Measurements from ENCODE around the gene NCEH1. TPM values are rescaled to one million over a fixed set of nuclear protein-coding genes. Genes with fewer than 3 reads are reported as not detected.
A peak's percentile ranks its signal among the peaks of the same experiment; 100 is the strongest.

Gene NCEH1
- total RNA-seq, 5 donors from 2014 or later (not counting 1 experiment from before 2014, with no cell fraction given), result 2.4 to 3.8 (median 3.5) TPM

DNA sequence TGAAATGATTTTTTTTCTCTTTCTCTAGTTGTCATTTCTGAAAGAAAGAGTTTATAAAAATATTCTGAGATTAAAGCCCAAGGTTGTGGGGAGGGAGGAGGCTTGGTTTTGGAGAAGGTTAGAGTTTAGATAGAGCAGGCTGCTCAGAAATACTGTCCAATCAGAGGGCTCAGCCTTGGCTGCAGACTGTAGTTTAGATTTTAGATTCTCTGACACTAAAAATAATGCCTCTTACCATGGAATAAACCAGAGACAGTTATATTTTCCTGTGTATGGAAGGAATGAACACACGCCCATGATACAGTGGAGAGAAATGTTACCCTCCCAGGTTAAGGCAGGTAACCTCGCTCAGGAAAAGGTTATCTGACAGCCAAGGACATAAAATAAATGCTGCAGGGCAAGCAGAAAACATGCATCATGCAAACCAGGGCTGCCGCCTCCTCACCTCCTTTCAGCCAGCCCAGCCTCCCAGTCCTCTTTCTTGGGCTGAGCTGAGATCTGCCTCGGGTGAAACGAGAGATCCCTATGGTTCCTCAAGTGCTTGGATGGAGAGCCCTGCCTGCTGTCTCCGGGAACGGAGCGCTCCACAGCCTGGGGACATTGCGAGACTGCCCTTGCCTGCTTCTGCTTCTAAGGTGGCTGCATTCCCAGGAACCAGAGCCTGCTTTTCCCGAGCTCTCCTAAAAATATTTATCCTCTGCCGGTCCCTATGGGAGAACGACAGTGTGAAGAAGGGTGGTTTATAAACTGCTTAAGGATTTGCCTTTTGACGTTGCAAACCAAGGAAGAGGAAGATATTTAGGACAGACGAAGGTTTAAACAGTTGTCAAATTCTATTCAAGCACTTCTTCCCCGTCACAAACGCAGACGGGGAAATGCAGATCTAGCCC lies 848 bp downstream of the NCEH1 start:
- Mint-ChIP-seq H3K9me3 (no peaks in the 10 kb centered on the region), H3K36me3 (no peaks in the 10 kb centered on the region), H3K27me3 (no peaks in the 10 kb centered on the region), H3K27ac (peak overlapping the region; percentile 47 to 83), H3K4me1 (peaks cover 25 to 30% (median 28%) of the 10 kb centered on the region in 3 donors), H3K4me3 (peak overlapping the region; percentile 95 to 97 (median 96))
- WGBS (ENCODE audit: insufficient coverage), result 14% methylated on average over 6 of the region's 17 CpGs
- Histone ChIP-seq H3K4me1 (ENCODE audit: control insufficient read depth in 1 of 2, extremely low read depth in 1 of 2, insufficient read depth in 2 of 2, low read length in 2 of 2) (peaks cover 4 to 14% of the 10 kb centered on the region in 2 experiments), H3K27ac (ENCODE audit: low read length) (no peak overlapping the region), H3K27me3 (replicated peaks in 1 of 2; ENCODE audit: control insufficient read depth in 2 of 2, extremely low read depth in 1 of 2, insufficient read depth in 2 of 2, low read length in 1 of 2) (peaks cover 0 to 4% of the 10 kb centered on the region in 2 experiments), H3K36me3 (ENCODE audit: control insufficient read depth in 2 of 2, extremely low read depth in 1 of 2, insufficient read depth in 1 of 2, low read length in 1 of 2) (no peaks in the 10 kb centered on the region), H3K4me3 (ENCODE audit: control insufficient read depth in 1 of 2, extremely low read depth in 1 of 2, low read length in 1 of 2) (peak overlapping the region; percentile 92 to 95), H3K9me3 (no peaks in the 10 kb centered on the region)
- peak; percentile 21 to 28 (median 24) for ATAC-seq (replicated peaks in 1 of 4)
- DNase-seq, result peak in 5 of 35 experiments; percentile 1 to 11 (median 4)
- ChIA-PET POLR2A (no interaction called here), CTCF (interaction anchor here in 1 of 2 donors (0.7 kb wide), 1 partner anchor 40 kb away, joined by 5 read pairs; the partner anchor contains the start of gene ECT2)

GRCh38 chr3:172708921-172709773 lies 1.7 kb downstream of the NCEH1 start:
- H3K27me3 Mint-ChIP-seq, result no peaks in the 10 kb centered on the region

DNA sequence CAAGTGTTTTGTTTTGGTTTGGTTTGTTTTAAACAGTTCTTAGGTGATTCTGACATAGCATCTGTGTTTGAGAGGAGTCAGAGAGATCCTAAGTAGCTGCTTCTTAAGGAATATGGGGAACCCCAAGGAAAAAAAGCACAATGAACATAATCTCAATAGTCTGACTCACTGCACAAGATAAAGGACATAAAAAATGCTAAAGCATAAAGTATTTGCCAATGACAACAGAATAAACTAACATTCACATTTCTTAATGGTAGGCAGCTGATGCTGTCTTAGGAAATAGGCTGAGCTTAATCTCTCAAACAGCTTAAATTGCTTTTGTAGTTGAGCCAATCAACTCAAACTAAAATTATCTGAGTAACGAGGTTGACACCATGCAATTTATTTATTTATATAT lies 2.9 kb downstream of the NCEH1 start:
- no peak for ATAC-seq (replicated peaks in 1 of 4)
- no CpG with 5 or more reads among the region's 1 CpG for WGBS (ENCODE audit: insufficient coverage)
- Histone ChIP-seq H3K36me3 (ENCODE audit: control insufficient read depth in 2 of 2, extremely low read depth in 1 of 2, insufficient read depth in 1 of 2, low read length in 1 of 2) (no peaks in the 10 kb centered on the region), H3K27ac (ENCODE audit: low read length) (no peak overlapping the region), H3K4me3 (ENCODE audit: control insufficient read depth in 1 of 2, extremely low read depth in 1 of 2, low read length in 1 of 2) (no peak overlapping the region), H3K4me1 (ENCODE audit: control insufficient read depth in 1 of 2, extremely low read depth in 1 of 2, insufficient read depth in 2 of 2, low read length in 2 of 2) (peaks cover 4 to 14% of the 10 kb centered on the region in 2 experiments), H3K9me3 (no peaks in the 10 kb centered on the region), H3K27me3 (replicated peaks in 1 of 2; ENCODE audit: control insufficient read depth in 2 of 2, extremely low read depth in 1 of 2, insufficient read depth in 2 of 2, low read length in 1 of 2) (peaks cover 0 to 4% of the 10 kb centered on the region in 2 experiments)
- POLR2A ChIA-PET, result interaction anchor here in 1 of 2 donors (0.6 kb wide), 1 partner anchor 884 kb away, joined by 3 read pairs; no protein-coding TSS in a partner anchor
- H3K27ac Mint-ChIP-seq, result no peak overlapping the region
- H3K4me1 Mint-ChIP-seq, result peaks cover 28 to 30% (median 29%) of the 10 kb centered on the region in 3 donors
- DNase-seq, result no peak
- H3K4me3 Mint-ChIP-seq, result no peak overlapping the region
- H3K27me3 Mint-ChIP-seq, result no peaks in the 10 kb centered on the region
- H3K9me3 Mint-ChIP-seq, result no peaks in the 10 kb centered on the region
- CTCF ChIA-PET, result no interaction called here
- no peaks in the 10 kb centered on the region for H3K36me3 Mint-ChIP-seq

More at GRCh38 chr3:172708921-172709773, 1.7 kb downstream of the NCEH1 start:
- H3K4me3 Mint-ChIP-seq, result peak overlapping the region; percentile 95 to 97 (median 96)
- H3K36me3 Mint-ChIP-seq, result no peaks in the 10 kb centered on the region
- no CpG with 5 or more reads among the region's 2 CpGs for WGBS (ENCODE audit: insufficient coverage)
- Histone ChIP-seq H3K9me3 (no peaks in the 10 kb centered on the region), H3K27ac (ENCODE audit: low read length) (no peak overlapping the region), H3K27me3 (replicated peaks in 1 of 2; ENCODE audit: control insufficient read depth in 2 of 2, extremely low read depth in 1 of 2, insufficient read depth in 2 of 2, low read length in 1 of 2) (peaks cover 0 to 4% of the 10 kb centered on the region in 2 experiments), H3K4me3 (ENCODE audit: control insufficient read depth in 1 of 2, extremely low read depth in 1 of 2, low read length in 1 of 2) (no peak overlapping the region), H3K4me1 (ENCODE audit: control insufficient read depth in 1 of 2, extremely low read depth in 1 of 2, insufficient read depth in 2 of 2, low read length in 2 of 2) (peaks cover 4 to 14% of the 10 kb centered on the region in 2 experiments), H3K36me3 (ENCODE audit: control insufficient read depth in 2 of 2, extremely low read depth in 1 of 2, insufficient read depth in 1 of 2, low read length in 1 of 2) (no peaks in the 10 kb centered on the region)
- ChIA-PET POLR2A (interaction anchor here in 1 of 2 donors (0.6 kb wide), 1 partner anchor 355 kb away, joined by 3 read pairs; no protein-coding TSS in a partner anchor), CTCF (no interaction called here)
- peaks cover 25 to 30% (median 28%) of the 10 kb centered on the region in 3 donors for H3K4me1 Mint-ChIP-seq
- DNase-seq (no peak), ATAC-seq (replicated peaks in 1 of 4) (no peak)
- no peaks in the 10 kb centered on the region for H3K9me3 Mint-ChIP-seq
- no peak overlapping the region for H3K27ac Mint-ChIP-seq

DNA sequence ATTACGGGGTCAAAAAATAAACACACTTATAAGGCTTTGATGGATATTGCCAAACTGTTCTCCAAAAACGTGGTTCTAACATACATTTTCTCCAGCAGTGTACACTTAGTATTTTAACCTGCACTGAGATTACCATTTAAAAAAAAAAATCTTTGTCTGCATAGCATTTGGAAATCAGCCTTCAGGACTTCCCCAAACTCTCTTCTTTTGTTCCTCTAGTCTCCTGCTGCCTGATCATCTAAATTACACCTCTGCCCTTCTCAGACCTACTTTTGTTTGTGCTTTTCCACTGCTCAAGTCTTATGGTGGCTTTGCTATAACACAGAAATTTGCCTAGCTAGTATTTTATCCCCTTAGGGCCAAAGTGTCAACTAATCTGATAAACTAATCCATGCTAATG lies 3.8 kb downstream of the NCEH1 start:
- CTCF ChIA-PET, result interaction anchor here in 1 of 2 donors (0.7 kb wide), 1 partner anchor 678 kb away, joined by 6 read pairs; no protein-coding TSS in a partner anchor
- no peaks in the 10 kb centered on the region for H3K36me3 Mint-ChIP-seq
- Histone ChIP-seq H3K27me3 (replicated peaks in 1 of 2; ENCODE audit: control insufficient read depth in 2 of 2, extremely low read depth in 1 of 2, insufficient read depth in 2 of 2, low read length in 1 of 2) (peaks cover 0 to 4% of the 10 kb centered on the region in 2 experiments), H3K27ac (ENCODE audit: low read length) (no peak overlapping the region), H3K36me3 (ENCODE audit: control insufficient read depth in 2 of 2, extremely low read depth in 1 of 2, insufficient read depth in 1 of 2, low read length in 1 of 2) (no peaks in the 10 kb centered on the region), H3K9me3 (no peaks in the 10 kb centered on the region), H3K4me3 (ENCODE audit: control insufficient read depth in 1 of 2, extremely low read depth in 1 of 2, low read length in 1 of 2) (no peak overlapping the region), H3K4me1 (ENCODE audit: control insufficient read depth in 1 of 2, extremely low read depth in 1 of 2, insufficient read depth in 2 of 2, low read length in 2 of 2) (peaks cover 4 to 14% of the 10 kb centered on the region in 2 experiments)
- no peaks in the 10 kb centered on the region for H3K27me3 Mint-ChIP-seq
- no peak for DNase-seq
- no peak for ATAC-seq (replicated peaks in 1 of 4)
- no peaks in the 10 kb centered on the region for H3K9me3 Mint-ChIP-seq
- no peak overlapping the region for H3K27ac Mint-ChIP-seq
- no peak overlapping the region for H3K4me3 Mint-ChIP-seq
- POLR2A ChIA-PET, result no interaction called here
- WGBS (ENCODE audit: insufficient coverage), result 100% methylated on average over 2 of the region's 2 CpGs
- H3K4me1 Mint-ChIP-seq, result peaks cover 29 to 30% (median 30%) of the 10 kb centered on the region in 3 donors

DNA sequence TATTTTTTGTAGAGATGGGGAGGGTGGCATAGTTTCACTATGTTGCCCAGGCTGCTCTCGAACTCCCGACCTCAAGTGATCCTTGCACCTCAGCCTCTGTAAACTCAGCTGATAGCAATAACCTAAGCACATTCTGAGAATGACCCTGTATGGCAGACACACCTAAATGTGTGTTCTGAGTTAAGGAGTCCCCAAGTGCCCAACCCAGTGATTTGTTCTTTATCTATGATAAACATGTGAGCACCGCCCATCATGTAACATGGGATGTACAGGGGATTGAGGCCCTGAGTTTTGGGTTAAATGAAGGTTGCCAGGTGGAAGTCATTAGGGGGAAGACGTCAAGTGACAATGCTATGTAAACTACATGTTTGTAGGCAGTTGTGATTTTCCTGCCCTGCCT lies 5.7 kb downstream of the NCEH1 start:
- no peak overlapping the region for H3K27ac Mint-ChIP-seq
- H3K4me1 ChIP-seq (ENCODE audit: control insufficient read depth in 1 of 2, extremely low read depth in 1 of 2, insufficient read depth in 2 of 2, low read length in 2 of 2), result peaks cover 4 to 6% of the 10 kb centered on the region in 2 experiments
- H3K36me3 ChIP-seq (ENCODE audit: control insufficient read depth in 2 of 2, extremely low read depth in 1 of 2, insufficient read depth in 1 of 2, low read length in 1 of 2), result no peaks in the 10 kb centered on the region
- H3K9me3 ChIP-seq, result no peaks in the 10 kb centered on the region
- ChIA-PET CTCF (interaction anchor here in 1 of 2 donors (0.7 to 1.7 kb wide), 4 partner anchors 32 to 733 kb away, joined by 3 to 5 read pairs (median 4); no protein-coding TSS in a partner anchor), POLR2A (no interaction called here)
- H3K4me1 Mint-ChIP-seq, result peaks cover 22 to 23% (median 22%) of the 10 kb centered on the region in 3 donors
- WGBS (ENCODE audit: insufficient coverage), result 100% methylated on average over 1 of the region's 4 CpGs
- H3K27me3 Mint-ChIP-seq, result no peaks in the 10 kb centered on the region
- DNase-seq, result no peak
- H3K4me3 ChIP-seq (ENCODE audit: control insufficient read depth in 1 of 2, extremely low read depth in 1 of 2, low read length in 1 of 2), result no peak overlapping the region
- no peak for ATAC-seq (replicated peaks in 1 of 4)
- H3K4me3 Mint-ChIP-seq, result no peak overlapping the region
- H3K36me3 Mint-ChIP-seq, result no peaks in the 10 kb centered on the region
- H3K27me3 ChIP-seq (replicated peaks in 1 of 2; ENCODE audit: control insufficient read depth in 2 of 2, extremely low read depth in 1 of 2, insufficient read depth in 2 of 2, low read length in 1 of 2), result no peaks in the 10 kb centered on the region
- no peak overlapping the region for H3K27ac ChIP-seq (ENCODE audit: low read length)
- H3K9me3 Mint-ChIP-seq, result no peaks in the 10 kb centered on the region

- H3K27ac ChIP-seq (ENCODE audit: low read length), result no peak overlapping the region
- POLR2A ChIA-PET, result no interaction called here
- Mint-ChIP-seq H3K4me1 (peaks cover 10 to 13% (median 10%) of the 10 kb centered on the region in 3 donors), H3K36me3 (no peaks in the 10 kb centered on the region), H3K4me3 (no peak overlapping the region), H3K27ac (no peak overlapping the region), H3K27me3 (no peaks in the 10 kb centered on the region), H3K9me3 (no peaks in the 10 kb centered on the region)
- CTCF ChIA-PET, result interaction anchor here in 1 of 2 donors (0.6 to 1.7 kb wide), 6 partner anchors 31 to 1423 kb away, joined by 3 to 6 read pairs (median 4); no protein-coding TSS in a partner anchor
- DNase-seq, result no peak
- no peak for ATAC-seq (replicated peaks in 1 of 4)
- H3K36me3 ChIP-seq (ENCODE audit: control insufficient read depth in 2 of 2, extremely low read depth in 1 of 2, insufficient read depth in 1 of 2, low read length in 1 of 2), result no peaks in the 10 kb centered on the region
- no peaks in the 10 kb centered on the region for H3K4me1 ChIP-seq (ENCODE audit: control insufficient read depth in 1 of 2, extremely low read depth in 1 of 2, insufficient read depth in 2 of 2, low read length in 2 of 2)
- no peaks in the 10 kb centered on the region for H3K9me3 ChIP-seq
- H3K27me3 ChIP-seq (replicated peaks in 1 of 2; ENCODE audit: control insufficient read depth in 2 of 2, extremely low read depth in 1 of 2, insufficient read depth in 2 of 2, low read length in 1 of 2), result no peaks in the 10 kb centered on the region
- no peak overlapping the region for H3K4me3 ChIP-seq (ENCODE audit: control insufficient read depth in 1 of 2, extremely low read depth in 1 of 2, low read length in 1 of 2)
- no CpG with 5 or more reads among the region's 1 CpG for WGBS (ENCODE audit: insufficient coverage)
Measured at GRCh38 chr3:172704001-172704400, 6.9 kb downstream of the NCEH1 start.
